ENCODE results near the gene NRROS.

Gene NRROS

GRCh38 chr3:196625331-196625730 is 14.2 kb upstream of the NRROS start:
- DNase-seq, result peak; percentile 49

- DNase-seq, result no peak
Observed at GRCh38 chr3:196627918-196628231, 11.6 kb upstream of the NRROS start.

GRCh38 chr3:196629228-196629627 is 10.3 kb upstream of the NRROS start:
- DNase-seq, result peak; percentile 83

GRCh38 chr3:196631682-196632045 is 7.8 kb upstream of the NRROS start:
- DNase-seq, result no peak

GRCh38 chr3:196632046-196632751 is 7.3 kb upstream of the NRROS start:
- peak; percentile 92 for DNase-seq

- no peak for DNase-seq
Observed at GRCh38 chr3:196633555-196634151, 5.8 kb upstream of the NRROS start.

- DNase-seq, result peak; percentile 94
Observed at GRCh38 chr3:196634224-196634623, 5.3 kb upstream of the NRROS start.

- no peak for DNase-seq
Observed at GRCh38 chr3:196634829-196635228, 4.7 kb upstream of the NRROS start.

- no peak for DNase-seq
Observed at GRCh38 chr3:196636369-196637349, 2.8 kb upstream of the NRROS start.

GRCh38 chr3:196637941-196638340 is 1.6 kb upstream of the NRROS start:
- peak; percentile 54 for DNase-seq

GRCh38 chr3:196638861-196639482 is 522 bp upstream of the NRROS start:
- DNase-seq, result peak; percentile 23

- DNase-seq, result peak; percentile 51
Observed at GRCh38 chr3:196640297-196641018, 964 bp downstream of the NRROS start.

- peak; percentile 82 for DNase-seq
Observed at GRCh38 chr3:196641333-196642054, 2.0 kb downstream of the NRROS start.

- peak; percentile 63 for DNase-seq
Observed at GRCh38 chr3:196642434-196642833, 2.9 kb downstream of the NRROS start.

GRCh38 chr3:196643201-196643749 is 3.8 kb downstream of the NRROS start:
- DNase-seq, result peak; percentile 97

- no peak for DNase-seq
Observed at GRCh38 chr3:196643761-196644160, 4.3 kb downstream of the NRROS start.

GRCh38 chr3:196645096-196645495 is 5.6 kb downstream of the NRROS start:
- DNase-seq, result no peak

GRCh38 chr3:196645897-196646665 is 6.6 kb downstream of the NRROS start:
- peak; percentile 38 for DNase-seq

- no peak for DNase-seq
Observed at GRCh38 chr3:196646666-196647216, 7.2 kb downstream of the NRROS start.

GRCh38 chr3:196650740-196651311 is 11.3 kb downstream of the NRROS start:
- DNase-seq, result peak; percentile 99
